ENCODE data around the gene TMEM132D.
A peak's percentile ranks its signal among the peaks of the same experiment; 100 is the strongest.

TMEM132D gene

DNA sequence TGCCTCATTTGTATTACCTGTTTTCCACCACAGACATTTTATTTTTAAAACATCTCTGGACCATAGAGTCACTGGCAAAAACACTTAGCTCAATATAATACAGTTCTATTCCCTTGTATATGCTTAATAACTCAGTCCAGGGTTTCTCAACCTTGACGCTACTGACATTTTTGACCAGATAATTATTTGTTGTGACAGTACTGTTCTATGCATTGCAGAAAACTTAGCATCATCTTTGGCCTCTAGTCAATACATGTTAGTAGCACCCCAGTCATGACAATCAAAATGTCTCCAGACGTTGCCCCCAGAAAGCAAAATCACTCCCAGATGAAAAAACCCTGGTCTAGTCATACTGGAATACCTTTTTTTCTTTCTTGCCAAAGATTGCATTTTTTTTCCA, 174.7 kb downstream of the TMEM132D start:
- no peak for DNase-seq

DNA sequence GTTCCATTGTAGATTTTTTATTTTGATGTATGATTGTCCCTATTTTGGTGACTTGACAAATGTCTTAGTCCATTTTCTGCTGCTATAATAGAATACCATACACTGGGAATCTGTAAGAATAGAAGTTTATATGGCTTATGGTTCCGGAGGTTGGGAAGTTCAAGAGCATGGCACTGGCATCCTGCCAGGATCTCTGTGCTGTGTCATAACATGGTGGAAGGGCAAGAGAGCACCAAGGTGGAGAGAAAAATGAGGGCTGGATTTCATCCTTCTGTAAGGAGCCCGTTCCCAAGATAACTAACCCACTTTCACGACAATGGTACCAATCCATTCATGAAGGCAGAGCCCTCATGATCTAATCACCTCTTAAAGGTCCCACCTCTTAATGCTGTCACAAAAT, 176.7 kb downstream of the TMEM132D start:
- no peak for DNase-seq

- DNase-seq: no peak
Observed at GRCh38 chr12:129723260-129723659, 180.6 kb downstream of the TMEM132D start.

GRCh38 chr12:129720618-129721017, 183.2 kb downstream of the TMEM132D start:
- DNase-seq: no peak

DNA sequence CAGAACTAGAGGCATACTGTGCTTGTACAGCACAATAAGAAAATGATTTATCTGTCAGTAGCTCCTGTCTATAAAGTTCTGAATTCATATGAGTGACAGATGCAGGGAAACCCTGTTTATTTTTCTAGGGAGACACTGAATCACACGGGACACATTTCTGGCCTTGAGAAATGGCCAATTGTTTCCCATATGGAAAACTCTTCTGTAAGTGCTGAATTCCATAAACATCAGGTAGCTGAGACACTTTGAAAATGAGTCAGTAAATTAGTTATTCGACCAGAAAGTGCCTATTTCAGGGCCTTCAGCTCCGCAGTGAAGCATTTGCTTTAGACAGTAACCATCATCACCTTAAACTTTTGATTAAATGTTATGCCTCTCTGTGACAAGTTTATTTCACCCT, 184.4 kb downstream of the TMEM132D start:
- DNase-seq: no peak

- DNase-seq: no peak
Observed at GRCh38 chr12:129717438-129717837, 186.4 kb downstream of the TMEM132D start.

DNA sequence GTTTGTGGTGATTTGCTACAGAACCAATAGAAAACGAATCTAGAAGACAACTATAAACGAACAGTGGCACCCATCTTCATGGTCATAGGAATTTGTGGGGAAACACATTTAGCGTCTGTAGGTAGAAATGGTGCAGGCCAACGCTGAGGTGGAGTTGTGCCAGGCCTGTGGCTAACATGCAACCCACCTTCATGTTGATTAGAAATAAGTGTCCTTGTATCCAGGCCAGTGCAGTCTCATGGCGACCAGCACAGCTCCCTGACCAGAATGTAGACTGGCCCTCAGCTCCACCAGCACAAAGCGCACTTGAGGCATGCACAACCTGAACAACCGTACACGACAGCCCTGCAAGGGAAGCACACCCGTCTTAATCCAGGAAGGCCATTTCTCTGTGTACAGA, 187.0 kb downstream of the TMEM132D start:
- DNase-seq: no peak

DNA sequence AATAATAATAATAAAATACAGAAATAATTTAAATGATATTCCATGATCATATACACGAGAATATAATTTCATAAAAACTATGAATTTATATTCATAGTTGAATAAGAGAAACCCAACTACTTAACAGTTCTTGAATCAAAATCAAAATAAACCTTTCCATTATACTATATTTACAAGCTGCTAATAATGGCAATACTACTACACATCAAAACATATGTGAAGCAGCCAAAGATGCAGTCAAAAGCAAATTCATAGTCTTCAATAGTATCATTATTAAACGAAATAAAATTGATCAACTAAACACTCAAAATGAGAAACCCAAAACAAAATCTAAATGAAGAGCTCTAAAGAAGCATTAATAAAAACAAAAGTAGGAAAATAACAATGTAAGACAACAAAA, 197.1 kb downstream of the TMEM132D start:
- DNase-seq: no peak

DNA sequence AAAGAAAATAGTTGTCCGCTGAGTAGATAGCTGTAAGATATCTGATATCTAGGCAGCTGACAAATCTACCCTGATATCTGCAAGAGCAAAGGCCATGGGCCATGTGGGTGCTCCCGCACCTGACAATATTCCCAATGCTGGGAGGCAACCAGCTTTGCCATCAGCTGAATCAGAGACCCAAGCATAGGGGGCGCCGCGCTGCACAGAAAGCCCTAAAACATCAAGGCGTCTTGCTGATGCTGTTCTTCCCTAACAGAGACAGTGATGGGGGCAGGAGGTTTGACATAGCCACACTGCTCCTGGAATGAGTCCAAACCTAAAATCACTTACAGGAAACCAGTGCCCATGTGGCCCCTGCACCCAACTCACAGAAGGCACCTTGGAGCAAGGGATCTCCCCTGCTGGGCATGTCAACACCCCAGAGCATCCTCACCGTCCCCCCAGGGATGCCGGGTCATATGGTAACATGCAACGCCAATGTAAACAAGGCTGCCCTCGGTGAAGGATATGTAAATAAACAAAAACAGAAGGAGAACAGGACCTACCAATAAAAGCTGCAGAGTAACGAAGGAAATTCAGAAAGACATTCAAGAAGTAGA, 199.5 kb downstream of the TMEM132D start:
- no peak for DNase-seq

DNA sequence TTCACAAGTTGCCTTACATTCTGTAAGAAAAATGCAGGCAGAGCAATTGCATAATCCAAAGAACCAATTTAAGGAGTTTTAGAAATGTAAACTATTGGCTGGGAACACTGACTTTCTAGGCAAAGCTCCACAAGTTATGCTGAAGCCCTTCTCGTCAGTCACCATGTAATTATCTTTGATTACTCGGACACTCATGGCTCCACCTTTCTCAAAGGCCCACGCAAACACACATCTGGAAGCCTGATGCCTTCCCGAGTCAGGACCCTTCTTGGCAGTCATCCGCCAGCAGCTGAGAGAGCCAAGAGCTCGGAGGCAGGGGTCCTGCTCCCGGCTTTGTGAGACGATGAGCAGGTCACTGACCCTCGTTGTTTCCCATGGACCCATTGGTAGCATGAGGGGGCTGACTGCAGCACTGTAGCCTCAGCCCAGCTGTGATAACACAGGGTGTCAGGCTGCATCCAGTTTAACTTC, 202.2 kb downstream of the TMEM132D start:
- DNase-seq: no peak

GRCh38 chr12:129700036-129700435, 203.8 kb downstream of the TMEM132D start:
- no peak for DNase-seq

DNA sequence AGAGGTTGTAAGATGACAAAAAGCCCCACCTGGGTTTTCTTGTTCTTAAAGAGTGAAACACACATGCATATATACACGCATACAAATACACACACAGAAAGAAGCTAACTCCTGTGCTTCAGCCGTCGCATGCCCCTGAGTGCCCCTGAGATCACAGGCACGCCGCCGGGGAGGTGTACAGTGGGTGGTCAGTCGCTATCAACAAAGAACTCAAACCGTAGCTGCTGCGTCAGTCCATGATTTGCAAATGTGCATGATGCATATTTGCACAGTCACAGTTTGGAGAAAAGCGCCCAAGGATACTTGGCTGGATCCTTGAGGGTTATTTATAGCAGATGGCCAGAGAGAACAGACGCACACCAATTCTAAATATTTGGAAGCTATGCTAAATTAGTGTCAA, 206.9 kb downstream of the TMEM132D start:
- peak in 1 of 58 donors; percentile 37 for DNase-seq

DNA sequence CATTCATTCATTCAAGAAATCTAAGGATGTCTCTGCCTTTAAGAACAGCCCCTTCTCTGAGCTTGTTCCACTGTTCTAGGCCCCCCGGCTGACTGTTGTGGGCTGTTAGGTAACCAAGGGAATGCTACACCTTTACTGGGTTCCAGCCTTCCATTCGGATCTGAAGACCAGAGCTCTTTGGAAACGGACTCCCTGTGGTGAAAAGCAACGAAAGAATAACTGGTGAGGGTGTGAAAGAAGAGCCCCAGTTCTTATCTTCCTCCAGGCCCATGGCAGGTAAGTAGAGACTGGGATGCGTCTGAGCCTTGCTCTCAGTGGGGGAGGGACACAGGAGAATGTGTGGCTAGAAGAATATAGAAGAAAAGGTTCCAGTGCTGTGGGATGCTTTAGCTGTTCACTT, 207.4 kb downstream of the TMEM132D start:
- DNase-seq: no peak

- peak in 1 of 58 donors; percentile 10 for DNase-seq
Observed at GRCh38 chr12:129693731-129694130, 210.1 kb downstream of the TMEM132D start.

DNA sequence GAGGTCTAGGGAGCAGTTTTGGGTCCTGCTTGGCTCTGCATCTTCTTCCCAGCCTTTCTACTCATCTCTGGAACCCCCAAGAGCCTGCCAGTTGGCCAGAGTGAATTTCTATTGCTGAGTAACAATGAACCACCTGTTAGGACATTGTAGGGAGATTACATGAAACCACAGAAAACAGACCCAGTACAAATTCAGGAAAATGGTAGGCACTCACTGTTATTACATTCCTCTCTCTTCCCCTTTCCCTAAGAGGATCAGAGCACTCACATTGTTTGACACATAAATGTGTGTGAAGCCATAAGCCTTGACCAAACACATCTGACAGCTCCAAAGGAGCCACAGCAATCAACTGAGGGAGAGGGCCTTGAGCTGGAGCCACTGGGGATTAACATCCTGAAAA, 216.1 kb downstream of the TMEM132D start:
- DNase-seq: no peak

GRCh38 chr12:129681830-129682229, 222.0 kb downstream of the TMEM132D start:
- no peak for DNase-seq

DNA sequence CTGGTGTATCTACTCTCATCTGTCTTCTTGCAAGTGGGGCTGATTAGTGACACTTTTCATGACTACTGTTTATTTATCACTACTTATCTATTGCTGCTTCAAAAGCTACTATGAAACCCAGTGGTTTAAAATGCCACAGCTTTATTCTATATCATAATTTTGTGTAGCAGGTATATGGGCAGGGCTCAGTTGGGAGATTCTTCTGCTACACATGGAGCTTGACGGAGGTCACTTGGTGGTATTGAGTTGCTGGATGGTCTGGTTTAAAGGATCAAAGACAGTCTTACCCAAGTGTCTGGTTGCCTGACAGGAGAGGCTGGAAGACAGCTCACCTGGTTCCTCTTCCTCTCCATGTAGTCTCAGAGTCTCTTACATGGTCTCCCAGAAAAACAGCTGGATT, 222.7 kb downstream of the TMEM132D start:
- no peak for DNase-seq

DNA sequence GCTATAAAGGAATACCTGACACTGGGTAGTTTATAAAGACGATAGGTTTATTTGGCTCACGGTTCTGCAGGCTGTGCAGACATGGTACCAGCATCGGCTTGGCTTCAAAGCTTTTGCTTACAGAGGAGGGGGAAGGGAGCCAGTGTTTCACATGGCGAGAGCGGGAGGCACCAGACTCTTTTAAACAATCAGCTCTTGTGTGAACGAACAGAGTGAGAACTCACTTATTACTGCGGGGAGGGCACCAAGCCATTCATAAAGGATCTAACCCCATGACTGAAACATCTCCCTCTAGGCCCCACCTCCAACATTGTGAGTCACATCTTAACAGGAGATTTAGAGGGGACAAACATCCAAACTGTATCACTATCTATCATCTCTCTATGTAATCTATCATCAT, 227.4 kb downstream of the TMEM132D start:
- DNase-seq: peak in 29 of 58 donors; percentile 5 to 69 (median 36)

GRCh38 chr12:129675947-129676346, 227.9 kb downstream of the TMEM132D start:
- no peak for DNase-seq

DNA sequence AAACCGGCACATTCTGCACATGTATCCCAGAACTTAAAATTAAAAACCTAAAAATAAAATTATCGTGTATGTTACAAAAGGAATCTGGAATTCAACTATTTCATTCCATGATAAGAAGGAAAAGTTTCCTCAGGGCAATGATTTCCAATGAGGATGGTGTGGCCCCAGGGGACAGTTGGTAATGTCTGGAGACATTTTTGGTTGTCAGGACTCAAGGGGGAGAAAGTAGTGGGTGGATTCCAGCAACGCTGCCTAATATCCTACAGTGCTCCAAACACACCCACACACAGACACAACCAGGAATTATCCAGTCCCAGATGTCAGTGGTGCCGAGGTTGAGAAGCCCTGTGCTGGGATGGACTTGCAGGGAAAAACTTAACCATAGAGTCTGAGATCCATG, 228.3 kb downstream of the TMEM132D start:
- no peak for DNase-seq

- DNase-seq: no peak
Observed at GRCh38 chr12:129673806-129674205, 230.0 kb downstream of the TMEM132D start.

GRCh38 chr12:129672110-129672509, 231.7 kb downstream of the TMEM132D start:
- no peak for DNase-seq

- DNase-seq: no peak
Observed at GRCh38 chr12:129670256-129670920, 233.4 kb downstream of the TMEM132D start.
